Activated CD4-positive, alpha-beta T cell treated with anti-CD3 and anti-CD28 coated beads for 36 hours (primary cell): ENCODE results near the gene CHRND. TPM values are rescaled to one million over a fixed set of nuclear protein-coding genes. Genes with fewer than 3 reads are reported as not detected.

Experiments
- ATAC-seq: fragments of 200-7000 bp; cut with Tn5 transposase; one replicate; pipeline ENCODE4 v1.10.0; 2021; ENCODE audit warnings: mild to moderate bottlenecking, moderate library complexity
- CTCF ChIA-PET: fragments of 350-600 bp; sonication (Branson Sonifier 250); formaldehyde crosslinking; loops from one replicate; lab custom pipeline; 2021; ENCODE audit warnings: antibody characterized with exemption; lab: Charles Lee
- POLR2A ChIA-PET: fragments of 350-600 bp; sonication (Branson Sonifier 250); formaldehyde crosslinking; loops from one replicate; lab custom pipeline; 2021; ENCODE audit warnings: antibody characterized with exemption, inconsistent platforms; lab: Charles Lee
- DNase-seq: peaks from one replicate; pipeline ENCODE4 v3.0.0-alpha.2; 2020
- H3K27ac Mint-ChIP-seq: one replicate; pipeline ENCODE4 v1.8.0; 2021; ENCODE audit warnings: mixed read lengths
- H3K27me3 Mint-ChIP-seq: one replicate; pipeline ENCODE4 v1.8.0; 2021; ENCODE audit warnings: mixed read lengths
- H3K36me3 Mint-ChIP-seq: one replicate; pipeline ENCODE4 v1.8.0; 2021; ENCODE audit warnings: low read depth, mixed read lengths
- H3K4me1 Mint-ChIP-seq: one replicate; pipeline ENCODE4 v1.8.0; 2021; ENCODE audit warnings: mixed read lengths
- H3K4me3 Mint-ChIP-seq: one replicate; pipeline ENCODE4 v1.8.0; 2021; ENCODE audit warnings: mild to moderate bottlenecking, moderate library complexity, mixed read lengths
- H3K9me3 Mint-ChIP-seq: one replicate; pipeline ENCODE4 v1.8.0; 2021; ENCODE audit warnings: low read depth, mixed read lengths
- intact Hi-C, 2 experiments: fragments of 100-400 bp; cut with DNase I in 1 of 2; cut with micrococcal nuclease in 1 of 2; formaldehyde crosslinking; loops; one replicate each; pipeline versions ENCODE4 v1.14.2 to v1.15.1; 2022 to 2024; cut with DNase I, micrococcal nuclease
- total RNA-seq, 2 experiments: library from RNA; stranded (reverse); gene quantifications; one replicate each; pipeline ENCODE4 v1.2.3, GENCODE V29; 2021

The CHRND gene
- total RNA-seq, 2 experiments from 2014 or later, result not detected

DNA sequence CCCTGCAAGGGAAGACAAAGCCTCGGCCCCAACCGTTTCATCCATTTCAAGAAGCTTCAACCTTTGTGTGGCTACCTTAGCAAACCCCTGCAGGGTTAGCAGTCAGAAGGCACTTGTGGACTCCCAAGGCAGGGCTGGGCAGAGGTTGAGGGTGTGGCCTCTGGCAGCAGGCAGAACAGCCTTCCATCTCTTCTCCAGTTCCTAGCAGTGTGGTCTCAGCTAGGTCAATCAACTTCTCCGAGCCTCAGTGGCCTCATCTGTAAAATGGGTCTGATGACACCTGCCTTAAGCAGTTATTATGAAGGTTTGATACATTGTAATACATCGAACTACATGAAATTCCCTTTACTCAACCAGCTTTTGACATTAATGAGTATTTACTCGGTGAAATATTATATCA, 12.6 kb upstream of the CHRND start:
- no peaks in the 10 kb centered on the region for H3K4me1 Mint-ChIP-seq
- H3K27ac Mint-ChIP-seq, result no peak overlapping the region
- POLR2A ChIA-PET, result no interaction called here
- intact Hi-C loops, result no loop called here
- peaks cover 2% of the 10 kb centered on the region for H3K27me3 Mint-ChIP-seq
- ATAC-seq (no peak), DNase-seq (no peak)
- H3K9me3 Mint-ChIP-seq, result no peaks in the 10 kb centered on the region
- CTCF ChIA-PET, result interaction anchor here (0.8 kb wide), 1 partner anchor 8 kb away, joined by 3 read pairs; no protein-coding TSS in a partner anchor
- H3K36me3 Mint-ChIP-seq, result no peaks in the 10 kb centered on the region
- no peak overlapping the region for H3K4me3 Mint-ChIP-seq

- Mint-ChIP-seq H3K9me3 (no peaks in the 10 kb centered on the region), H3K4me1 (no peaks in the 10 kb centered on the region), H3K27ac (no peak overlapping the region), H3K36me3 (no peaks in the 10 kb centered on the region), H3K27me3 (peaks cover 6% of the 10 kb centered on the region), H3K4me3 (no peak overlapping the region)
- ChIA-PET CTCF (interaction anchor here (0.9 to 1.1 kb wide), 2 partner anchors 11 to 71 kb away, joined by 3 read pairs; no protein-coding TSS in a partner anchor), POLR2A (no interaction called here)
- no peak for DNase-seq
- ATAC-seq, result no peak
- intact Hi-C loops, result no loop called here
Measured at GRCh38 chr2:232515639-232516038, 10.3 kb upstream of the CHRND start.

DNA sequence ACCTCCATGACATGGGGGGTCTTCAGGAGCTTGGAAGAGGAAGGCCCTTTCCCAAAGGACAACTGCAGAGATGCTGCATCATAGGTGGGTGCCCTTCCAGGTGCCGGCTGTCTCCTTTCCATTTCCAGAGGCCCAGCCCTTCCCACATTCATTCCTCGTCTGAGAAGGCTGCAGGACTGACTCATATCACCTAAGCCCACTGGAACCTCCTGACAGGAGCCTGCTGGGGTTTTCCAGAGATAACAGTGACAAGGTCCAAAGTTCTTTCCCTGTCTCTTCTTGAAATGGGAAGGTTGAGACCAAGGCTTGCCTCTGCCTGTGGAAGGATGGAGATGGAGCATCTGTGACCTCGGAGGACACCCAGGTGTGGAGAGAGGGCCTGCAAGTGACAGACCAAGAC, 9.4 kb upstream of the CHRND start:
- DNase-seq (no peak), ATAC-seq (no peak)
- intact Hi-C loops, result no loop called here
- ChIA-PET CTCF (no interaction called here), POLR2A (no interaction called here)
- Mint-ChIP-seq H3K4me3 (no peak overlapping the region), H3K4me1 (peaks cover 2% of the 10 kb centered on the region), H3K27ac (no peak overlapping the region), H3K36me3 (no peaks in the 10 kb centered on the region), H3K27me3 (peaks cover 11% of the 10 kb centered on the region), H3K9me3 (no peaks in the 10 kb centered on the region)

DNA sequence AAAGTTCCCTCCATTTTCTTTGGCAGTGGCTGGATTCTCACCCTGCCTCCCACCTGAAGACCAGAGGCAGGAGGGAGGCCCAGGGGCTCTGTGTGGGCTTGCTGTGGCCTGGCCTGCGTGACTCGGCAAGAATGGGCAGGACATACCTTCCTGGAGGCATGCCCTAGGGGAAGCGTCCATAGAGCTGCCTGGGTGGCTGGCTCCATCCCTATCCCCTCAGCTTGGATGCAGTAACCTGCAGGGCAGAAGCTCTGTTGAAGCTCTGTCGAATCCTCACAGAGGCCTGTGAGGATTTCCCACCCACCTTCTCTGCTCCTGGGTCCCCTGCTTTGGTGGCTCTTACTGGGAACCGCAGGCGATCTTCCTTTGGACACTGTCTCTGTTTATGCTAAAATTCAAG, 7.1 kb upstream of the CHRND start:
- H3K36me3 Mint-ChIP-seq, result no peaks in the 10 kb centered on the region
- H3K4me1 Mint-ChIP-seq, result peaks cover 6% of the 10 kb centered on the region
- H3K4me3 Mint-ChIP-seq, result no peak overlapping the region
- ATAC-seq (no peak), DNase-seq (no peak)
- H3K27me3 Mint-ChIP-seq, result peaks cover 16% of the 10 kb centered on the region
- no peak overlapping the region for H3K27ac Mint-ChIP-seq
- no peaks in the 10 kb centered on the region for H3K9me3 Mint-ChIP-seq
- CTCF ChIA-PET, result interaction anchor here (0.7 kb wide), 1 partner anchor 73 kb away, joined by 4 read pairs; no protein-coding TSS in a partner anchor
- POLR2A ChIA-PET, result no interaction called here
- intact Hi-C loops, result no loop called here

DNA sequence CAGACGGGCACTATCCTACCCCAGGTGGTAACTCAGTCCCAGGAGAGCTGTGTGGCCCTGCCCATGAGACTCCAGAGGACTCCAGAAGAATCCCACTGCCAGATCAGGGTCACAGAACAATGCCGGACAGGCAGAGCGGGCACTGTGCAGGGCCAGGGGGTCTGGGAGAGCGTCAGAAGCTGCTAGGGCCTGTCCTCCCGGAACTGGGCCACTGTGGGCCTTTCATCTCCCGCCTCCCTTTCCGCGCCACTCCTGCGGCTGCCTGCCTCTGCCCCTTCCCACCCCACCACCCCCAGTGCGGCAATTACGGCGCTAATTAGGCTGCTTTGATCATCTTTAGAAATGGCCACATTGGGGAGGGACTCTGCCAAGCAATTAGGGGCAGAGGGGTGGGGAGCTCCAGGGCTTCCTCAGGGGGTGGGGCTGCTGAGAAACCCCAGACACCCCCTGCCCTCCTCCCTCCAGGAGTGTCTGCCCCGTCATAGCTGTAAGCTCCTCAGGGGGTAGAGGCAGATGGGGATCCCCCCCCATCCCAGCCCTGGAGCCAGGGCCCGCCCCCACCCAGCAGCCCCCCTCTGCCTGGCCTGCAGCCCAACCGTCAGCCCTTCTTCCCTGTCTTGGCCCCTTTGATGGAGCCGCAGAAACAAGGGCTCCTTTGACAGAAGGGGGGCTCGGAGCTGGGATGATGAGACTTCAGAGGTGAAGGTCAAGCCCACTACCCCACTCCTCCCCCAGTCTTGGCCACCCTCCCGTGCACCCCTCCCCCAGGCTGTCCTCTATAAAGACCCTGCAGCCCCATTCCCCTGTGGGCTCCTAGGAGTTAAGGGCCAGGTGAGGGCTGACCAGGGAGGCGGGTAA, 6.2 kb upstream of the CHRND start, which contains the start of gene PRSS56:
Gene PRSS56, plus strand, starts transcription at position 808 of the 858 bp plus-strand sequence. CDS start 211 bp downstream, outside the sequence.
- Mint-ChIP-seq H3K4me1 (peaks cover 6% of the 10 kb centered on the region), H3K27me3 (peaks cover 22% of the 10 kb centered on the region), H3K27ac (no peak within 1 kb of the TSS), H3K36me3 (no peaks in the 10 kb centered on the region), H3K9me3 (no peaks in the 10 kb centered on the region), H3K4me3 (no peak within 1 kb of the TSS)
- intact Hi-C loops, result loop anchor here (2.0 to 5.0 kb wide), 4 partner anchors 73 to 613 kb away; partner anchors contain the start of gene NPPC (in 1 of the 2)
- ChIA-PET CTCF (interaction anchor here (1.2 kb wide), 1 partner anchor 72 kb away, joined by 3 read pairs; no protein-coding TSS in a partner anchor), POLR2A (no interaction called here)
- ATAC-seq (no peak), DNase-seq (no peak)

GRCh38 chr2:232520489-232520888, 5.5 kb upstream of the CHRND start:
- intact Hi-C loops, result loop anchor here (2.0 to 5.0 kb wide), 4 partner anchors 74 to 613 kb away; partner anchors contain the start of gene NPPC (in 1 of the 2)
- no peak overlapping the region for H3K4me3 Mint-ChIP-seq
- ChIA-PET POLR2A (no interaction called here), CTCF (interaction anchor here (0.6 to 1.2 kb wide), 3 partner anchors 73 to 638 kb away, joined by 3 read pairs; no protein-coding TSS in a partner anchor)
- no peak for ATAC-seq
- no peaks in the 10 kb centered on the region for H3K9me3 Mint-ChIP-seq
- H3K4me1 Mint-ChIP-seq, result peaks cover 6% of the 10 kb centered on the region
- peaks cover 22% of the 10 kb centered on the region for H3K27me3 Mint-ChIP-seq
- H3K27ac Mint-ChIP-seq, result no peak overlapping the region
- DNase-seq, result no peak
- no peaks in the 10 kb centered on the region for H3K36me3 Mint-ChIP-seq

DNA sequence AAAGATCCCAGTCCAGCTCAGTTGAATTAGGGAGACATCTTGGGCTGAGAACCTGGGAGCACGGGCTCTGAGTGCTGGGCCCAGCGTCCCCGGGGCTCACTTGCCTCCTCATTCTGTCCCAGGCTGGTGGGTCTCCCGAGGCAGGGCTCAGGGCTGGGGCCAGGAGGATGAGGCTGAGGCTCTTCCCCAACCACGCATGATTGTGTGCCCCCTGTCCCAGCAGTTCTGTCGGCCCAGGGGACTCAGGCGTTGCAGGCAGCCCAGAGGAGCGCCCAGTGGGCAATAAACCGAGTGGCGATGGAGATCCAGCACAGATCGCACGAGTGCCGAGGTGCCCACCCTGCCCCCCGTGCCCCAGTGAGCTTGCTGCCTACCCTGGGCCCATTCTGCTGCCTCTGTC, 4.9 kb upstream of the CHRND start:
- CTCF ChIA-PET, result interaction anchor here (0.6 to 1.4 kb wide), 5 partner anchors 12 to 638 kb away, joined by 3 read pairs; no protein-coding TSS in a partner anchor
- intact Hi-C loops, result loop anchor here (2.0 to 5.0 kb wide), 4 partner anchors 74 to 614 kb away; partner anchors contain the start of gene NPPC (in 1 of the 2)

GRCh38 chr2:232521959-232522622, 3.9 kb upstream of the CHRND start:
- Mint-ChIP-seq H3K9me3 (no peaks in the 10 kb centered on the region), H3K27ac (no peak overlapping the region), H3K27me3 (peaks cover 25% of the 10 kb centered on the region), H3K4me1 (peaks cover 6% of the 10 kb centered on the region), H3K36me3 (no peaks in the 10 kb centered on the region), H3K4me3 (no peak overlapping the region)
- intact Hi-C loops, result loop anchor here (1.0 to 5.0 kb wide), 6 partner anchors 19 to 615 kb away; partner anchors contain the start of gene NPPC (in 1 of the 2)
- CTCF ChIA-PET, result interaction anchor here (0.6 to 1.4 kb wide), 5 partner anchors 9 to 1253 kb away, joined by 3 to 4 read pairs (median 3); no protein-coding TSS in a partner anchor
- POLR2A ChIA-PET, result no interaction called here
- DNase-seq (peak; percentile 84), ATAC-seq (peak; percentile 70)

More for the DNA sequence above, 4.9 kb upstream of the CHRND start:
- Mint-ChIP-seq H3K27me3 (peaks cover 24% of the 10 kb centered on the region), H3K4me3 (no peak overlapping the region), H3K4me1 (peaks cover 6% of the 10 kb centered on the region), H3K9me3 (no peaks in the 10 kb centered on the region), H3K27ac (no peak overlapping the region), H3K36me3 (no peaks in the 10 kb centered on the region)
- ATAC-seq, result no peak
- POLR2A ChIA-PET, result no interaction called here
- DNase-seq, result no peak

DNA sequence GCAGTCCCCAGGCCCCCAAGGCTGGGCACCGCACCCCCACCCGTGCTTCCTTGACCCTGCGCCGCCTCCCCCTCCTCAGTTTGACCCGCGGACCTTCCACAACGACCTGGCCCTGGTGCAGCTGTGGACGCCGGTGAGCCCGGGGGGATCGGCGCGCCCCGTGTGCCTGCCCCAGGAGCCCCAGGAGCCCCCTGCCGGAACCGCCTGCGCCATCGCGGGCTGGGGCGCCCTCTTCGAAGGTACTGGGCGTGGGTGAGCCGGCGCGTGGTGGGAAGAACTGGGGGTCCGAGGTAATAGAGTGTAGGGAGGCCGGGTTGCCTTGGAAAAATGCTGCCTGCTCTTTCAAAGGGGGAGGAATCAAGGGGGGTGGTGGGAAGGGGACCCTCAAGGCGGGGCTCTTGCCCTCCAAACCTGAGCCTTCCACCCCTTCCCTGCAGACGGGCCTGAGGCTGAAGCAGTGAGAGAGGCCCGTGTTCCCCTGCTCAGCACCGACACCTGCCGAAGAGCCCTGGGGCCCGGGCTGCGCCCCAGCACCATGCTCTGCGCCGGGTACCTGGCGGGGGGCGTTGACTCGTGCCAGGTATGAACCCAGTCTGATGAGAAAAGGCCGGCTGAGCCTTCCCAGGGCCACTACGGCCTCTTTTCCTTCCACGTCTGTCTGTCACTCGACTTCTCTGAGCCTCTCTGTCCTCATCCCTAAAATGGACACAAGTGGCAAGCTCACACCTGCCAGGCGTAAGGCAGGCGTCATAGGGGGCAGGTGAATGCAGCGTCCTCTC, 3.1 kb upstream of the CHRND start:
- Mint-ChIP-seq H3K36me3 (no peaks in the 10 kb centered on the region), H3K27ac (no peak overlapping the region), H3K27me3 (peaks cover 26% of the 10 kb centered on the region), H3K4me1 (peaks cover 6% of the 10 kb centered on the region), H3K4me3 (no peak overlapping the region), H3K9me3 (no peaks in the 10 kb centered on the region)
- POLR2A ChIA-PET, result no interaction called here
- intact Hi-C loops, result loop anchor here (1.0 to 5.0 kb wide), 5 partner anchors 20 to 616 kb away; partner anchors contain the start of gene NPPC (in 1 of the 2)
- no peak for ATAC-seq
- CTCF ChIA-PET, result interaction anchor here (0.6 to 1.0 kb wide), 4 partner anchors 58 to 1135 kb away, joined by 3 to 5 read pairs (median 4); no protein-coding TSS in a partner anchor
- peak; percentile 24 for DNase-seq

DNA sequence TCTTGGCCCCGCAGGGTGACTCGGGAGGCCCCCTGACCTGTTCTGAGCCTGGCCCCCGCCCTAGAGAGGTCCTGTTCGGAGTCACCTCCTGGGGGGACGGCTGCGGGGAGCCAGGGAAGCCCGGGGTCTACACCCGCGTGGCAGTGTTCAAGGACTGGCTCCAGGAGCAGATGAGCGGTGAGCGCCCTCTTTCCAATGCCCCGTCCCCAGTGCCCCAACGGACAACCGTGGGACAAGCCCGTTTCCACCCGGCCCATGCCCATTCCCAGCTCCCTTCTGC, 2.6 kb upstream of the CHRND start:
- H3K27ac Mint-ChIP-seq, result no peak overlapping the region
- intact Hi-C loops, result loop anchor here (5.0 kb wide), 3 partner anchors 181 to 616 kb away; partner anchors contain the start of gene NPPC (in 1 of the 2)
- no peaks in the 10 kb centered on the region for H3K9me3 Mint-ChIP-seq
- peaks cover 7% of the 10 kb centered on the region for H3K4me1 Mint-ChIP-seq
- POLR2A ChIA-PET, result no interaction called here
- H3K4me3 Mint-ChIP-seq, result no peak overlapping the region
- DNase-seq (no peak), ATAC-seq (no peak)
- H3K27me3 Mint-ChIP-seq, result peaks cover 27% of the 10 kb centered on the region
- CTCF ChIA-PET, result interaction anchor here (0.6 to 1.4 kb wide), 4 partner anchors 23 to 1136 kb away, joined by 3 to 7 read pairs (median 4); no protein-coding TSS in a partner anchor
- no peaks in the 10 kb centered on the region for H3K36me3 Mint-ChIP-seq
